HG03060 (cell line): ENCODE results near the gene ANKRD30A.
"Not testable (repeated sequence)": the region's sequence is repeated elsewhere in the genome, so short reads cannot be mapped to it uniquely, and the experiment has no call there.

Experiments
- ATAC-seq: cut with Tn5 transposase; IDR thresholded peaks from one replicate; pipeline ENCODE4 v1.9.1; 2021; ENCODE audit warnings: low read depth, moderate number of reproducible peaks; ENCODE audit not compliant: unreplicated experiment

Gene ANKRD30A

GRCh38 chr10:37125191-37125732, at the start of gene ANKRD30A:
Gene ANKRD30A, plus strand, starts transcription at chr10:37125598. Its CDS starts 190 bp downstream, at chr10:37125788.
- ATAC-seq = no peak

GRCh38 chr10:37076083-37076482, 49.3 kb upstream of the ANKRD30A start:
- ATAC-seq = not testable (repeated sequence)

GRCh38 chr10:37095792-37096573, 29.4 kb upstream of the ANKRD30A start:
- no peak for ATAC-seq

GRCh38 chr10:37101261-37101660, 24.1 kb upstream of the ANKRD30A start:
- no peak for ATAC-seq

GRCh38 chr10:37109000-37109399, 16.4 kb upstream of the ANKRD30A start:
- no peak for ATAC-seq

GRCh38 chr10:37124532-37124931, 866 bp upstream of the ANKRD30A start:
- ATAC-seq = no peak

- no peak for ATAC-seq
Measured at GRCh38 chr10:37125921-37126320, 523 bp downstream of the ANKRD30A start.

- ATAC-seq = no peak
Measured at GRCh38 chr10:37146443-37146842, 21.0 kb downstream of the ANKRD30A start.

- not testable (repeated sequence) for ATAC-seq
Measured at GRCh38 chr10:37162430-37162829, 37.0 kb downstream of the ANKRD30A start.

- ATAC-seq = not testable (repeated sequence)
Measured at GRCh38 chr10:37171945-37172344, 46.5 kb downstream of the ANKRD30A start.

- ATAC-seq = not testable (repeated sequence)
Measured at GRCh38 chr10:37178296-37178695, 52.9 kb downstream of the ANKRD30A start.

GRCh38 chr10:37182719-37183118, 57.3 kb downstream of the ANKRD30A start:
- not testable (repeated sequence) for ATAC-seq

- no peak for ATAC-seq
Measured at GRCh38 chr10:37206132-37206531, 80.7 kb downstream of the ANKRD30A start.

GRCh38 chr10:37220866-37221265, 95.5 kb downstream of the ANKRD30A start:
- ATAC-seq = no peak

GRCh38 chr10:37222046-37222445, 96.6 kb downstream of the ANKRD30A start:
- ATAC-seq = no peak

GRCh38 chr10:37225163-37225562, 99.8 kb downstream of the ANKRD30A start:
- no peak for ATAC-seq

- ATAC-seq = no peak
Measured at GRCh38 chr10:37226524-37226923, 101.1 kb downstream of the ANKRD30A start.

- no peak for ATAC-seq
Measured at GRCh38 chr10:37234692-37235091, 109.3 kb downstream of the ANKRD30A start.

- no peak for ATAC-seq
Measured at GRCh38 chr10:37236093-37236492, 110.7 kb downstream of the ANKRD30A start.

- ATAC-seq = no peak
Measured at GRCh38 chr10:37240223-37240622, 114.8 kb downstream of the ANKRD30A start.

GRCh38 chr10:37246637-37247036, 121.2 kb downstream of the ANKRD30A start:
- no peak for ATAC-seq

- ATAC-seq = not testable (repeated sequence)
Measured at GRCh38 chr10:37255837-37256236, 130.4 kb downstream of the ANKRD30A start.
